H1 (cell line): ENCODE measurements around the gene KCND3. TPM values are rescaled to one million over a fixed set of nuclear protein-coding genes. Genes with fewer than 3 reads are reported as not detected.

ENCODE experiments used
- CTCF ChIA-PET: fragments of 300-600 bp; sonication (Branson Sonifier 250); formaldehyde crosslinking; loops from one replicate; lab custom pipeline; 2021; ENCODE audit not compliant: partially characterized antibody; lab: Charles Lee
- POLR2A ChIA-PET: fragments of 300-600 bp; sonication (Branson Sonifier 250); formaldehyde crosslinking; loops from one replicate; lab custom pipeline; 2021; ENCODE audit warnings: inconsistent platforms; ENCODE audit not compliant: partially characterized antibody; lab: Charles Lee
- DNase-seq, 2 experiments: peaks; one replicate each; pipeline versions ENCODE4 v3.0.0 to v3.0.0-alpha.2; 2010 to 2022; ENCODE audit warnings: low spot score in 2 of 2, low read depth in 1 of 2, mixed read lengths in 1 of 2
- FAIRE-seq: peaks from 2 replicates; lab custom pipeline; 2011; peaks lifted over from hg19 to GRCh38; lab: Jason Lieb, UNC
- H2AFZ ChIP-seq: 2 replicates; pipeline ENCODE4 v1.8.1; 2012; ENCODE audit warnings: low read length, inconsistent platforms
- H2AK5ac ChIP-seq: 2 replicates; pipeline ENCODE4 v1.6.1; 2013; ENCODE audit warnings: low read depth, low read length
- H2BK120ac ChIP-seq: replicated peaks from 2 replicates; pipeline ENCODE3; 2013; ENCODE audit warnings: low read depth, low read length, inconsistent platforms
- H2BK12ac ChIP-seq: 2 replicates; pipeline ENCODE4 v1.6.1; 2013; ENCODE audit warnings: low read depth, low read length
- H2BK15ac ChIP-seq: 2 replicates; pipeline ENCODE4 v1.6.1; 2013; ENCODE audit warnings: low read length
- H2BK20ac ChIP-seq: 2 replicates; pipeline ENCODE4 v1.6.1; 2013; ENCODE audit warnings: low read length
- H2BK5ac ChIP-seq: 2 replicates; pipeline ENCODE4 v1.6.1; 2013; ENCODE audit warnings: low read depth, low read length
- H3K14ac ChIP-seq: 2 replicates; pipeline ENCODE4 v1.6.1; 2013; ENCODE audit warnings: inconsistent platforms; ENCODE audit not compliant: insufficient read length
- H3K18ac ChIP-seq: 2 replicates; pipeline ENCODE4 v1.6.1; 2013; ENCODE audit warnings: low read length; ENCODE audit errors: extremely low read depth
- H3K23ac ChIP-seq: 2 replicates; pipeline ENCODE4 v1.6.1; 2013; ENCODE audit warnings: inconsistent platforms; ENCODE audit not compliant: insufficient read length
- H3K23me2 ChIP-seq: 2 replicates; pipeline ENCODE4 v1.6.1; 2013; ENCODE audit warnings: low read depth, low read length
- H3K27ac ChIP-seq: 2 replicates; pipeline ENCODE4 v1.6.1; 2011; ENCODE audit warnings: low read depth, low read length, inconsistent platforms
- H3K27me3 ChIP-seq, 4 experiments: replicated peaks in 1 of 4; 1 replicate in 1 of 4; 2 replicates in 3 of 4; pipeline versions ENCODE4 v1.6.1 to v1.8.1; 2011 to 2013; ENCODE audit warnings: low read length in 3 of 4, mild to moderate bottlenecking in 3 of 4, inconsistent platforms in 2 of 4, mixed read lengths in 2 of 4, moderate library complexity in 1 of 4; ENCODE audit not compliant: control insufficient read depth in 3 of 4, insufficient read depth in 3 of 4; ENCODE audit errors: extremely low read depth in 1 of 4
- H3K36me3 ChIP-seq, 4 experiments: 2 replicates each; pipeline versions ENCODE4 v1.6.1 to v1.8.1; 2011 to 2013; ENCODE audit warnings: mild to moderate bottlenecking in 4 of 4, low read length in 3 of 4, moderate library complexity in 2 of 4, control low read depth in 1 of 4, inconsistent platforms in 1 of 4; ENCODE audit not compliant: insufficient read depth in 4 of 4, control insufficient read depth in 2 of 4
- H3K4ac ChIP-seq: replicated peaks from 2 replicates; pipeline ENCODE3; 2013; ENCODE audit warnings: low read length, low read depth, mixed read lengths, inconsistent platforms; ENCODE audit not compliant: insufficient read length
- H3K4me1 ChIP-seq, 4 experiments: replicated peaks in 1 of 4; 1 replicate in 1 of 4; 2 replicates in 3 of 4; pipeline versions ENCODE4 v1.6.1 to v1.8.1; 2011 to 2013; ENCODE audit warnings: low read length in 3 of 4, inconsistent platforms in 2 of 4, mixed read lengths in 1 of 4; ENCODE audit not compliant: insufficient read depth in 4 of 4, control insufficient read depth in 3 of 4
- H3K4me2 ChIP-seq, 2 experiments: 2 replicates each; pipeline versions ENCODE4 v1.6.1 to v1.8.1; 2011 to 2013; ENCODE audit warnings: low read depth in 2 of 2, low read length in 2 of 2, control low read depth in 1 of 2, inconsistent platforms in 1 of 2, mild to moderate bottlenecking in 1 of 2; ENCODE audit not compliant: insufficient read depth in 1 of 2
- H3K4me3 ChIP-seq, 4 experiments: fragments of 200-600, 300-600 bp in 1 of 4; sonication (generic), shearing (Covaris generic), sonication (Bioruptor Twin) in 1 of 4; 2 replicates each; pipeline versions ENCODE4 v1.5.1 to v1.8.1; 2011 to 2016; ENCODE audit warnings: low read length in 4 of 4, low read depth in 3 of 4, control low read depth in 2 of 4, inconsistent platforms in 2 of 4, mild to moderate bottlenecking in 2 of 4, mixed read lengths in 1 of 4, moderate library complexity in 1 of 4; ENCODE audit not compliant: insufficient read depth in 2 of 4; ENCODE audit errors: extremely low read depth in 1 of 4
- H3K56ac ChIP-seq: replicated peaks from 2 replicates; pipeline ENCODE3; 2013; ENCODE audit warnings: low read depth, mild to moderate bottlenecking, mixed read lengths, low read length, inconsistent platforms; ENCODE audit not compliant: insufficient read length
- H3K79me1 ChIP-seq: 2 replicates; pipeline ENCODE4 v1.6.1; 2013; ENCODE audit warnings: low read depth, low read length, control low read depth
- H3K79me2 ChIP-seq, 2 experiments: 2 replicates each; pipeline versions ENCODE4 v1.6.1 to v1.8.1; 2012 to 2013; ENCODE audit warnings: low read length in 2 of 2, mild to moderate bottlenecking in 2 of 2, inconsistent platforms in 1 of 2; ENCODE audit not compliant: insufficient read depth in 2 of 2, control insufficient read depth in 1 of 2
- H3K9ac ChIP-seq, 4 experiments: replicated peaks in 1 of 4; 1 replicate in 1 of 4; 2 replicates in 3 of 4; pipeline versions ENCODE4 v1.6.1 to v1.8.1; 2011 to 2013; ENCODE audit warnings: low read depth in 3 of 4, low read length in 3 of 4, control low read depth in 2 of 4, mild to moderate bottlenecking in 2 of 4, moderate library complexity in 2 of 4, inconsistent platforms in 1 of 4; ENCODE audit errors: extremely low read depth in 1 of 4
- H3K9me3 ChIP-seq, 2 experiments: 2 replicates each; pipeline versions ENCODE4 v1.6.1 to v1.8.1; 2012 to 2013; ENCODE audit warnings: mild to moderate bottlenecking in 2 of 2, moderate library complexity in 2 of 2, control low read depth in 1 of 2, inconsistent platforms in 1 of 2, low read depth in 1 of 2, low read length in 1 of 2, mixed read lengths in 1 of 2; ENCODE audit not compliant: insufficient read depth in 2 of 2
- H4K20me1 ChIP-seq, 2 experiments: replicated peaks in 1 of 2; 2 replicates each; pipeline versions ENCODE3 to v1.8.1; 2011 to 2013; ENCODE audit warnings: inconsistent platforms in 2 of 2, low read length in 2 of 2, mild to moderate bottlenecking in 1 of 2; ENCODE audit not compliant: insufficient read depth in 2 of 2, control insufficient read depth in 1 of 2
- H4K5ac ChIP-seq: 2 replicates; pipeline ENCODE4 v1.6.1; 2013; ENCODE audit warnings: low read length, low read depth, mixed read lengths, inconsistent platforms; ENCODE audit not compliant: insufficient read length
- H4K8ac ChIP-seq: 2 replicates; pipeline ENCODE4 v1.8.0; 2013; ENCODE audit warnings: mild to moderate bottlenecking, moderate library complexity, low read length, inconsistent platforms; ENCODE audit not compliant: insufficient read depth; ENCODE audit errors: extremely low read depth
- H4K91ac ChIP-seq: replicated peaks from 2 replicates; pipeline ENCODE3; 2013; ENCODE audit warnings: low read length, mixed read lengths, inconsistent platforms; ENCODE audit not compliant: insufficient read length
- WGBS, 2 experiments: shearing (Covaris generic) in 1 of 2; methylation state at CpG; one replicate each; pipeline versions ENCODE4 v1.1.6 to v1.1.7; 2013 to 2015; ENCODE audit warnings: low lambda C conversion rate in 2 of 2, mixed read lengths in 2 of 2, inconsistent platforms in 1 of 2, low coverage in 1 of 2, missing lambda C conversion rate in 1 of 2; ENCODE audit not compliant: insufficient replicate concordance in 2 of 2, insufficient coverage in 1 of 2, insufficient read length in 1 of 2; ENCODE audit errors: extremely low coverage in 1 of 2, missing lambda C conversion rate in 1 of 2; 5-methylcytosine and 5-hydroxymethylcytosine counted together
- polyA plus RNA-seq, 7 experiments: library from polyadenylated mRNA; depleted of rRNA in 3 of 7; stranded (reverse) in 5 of 7; unstranded in 2 of 7; fragments of >200 nt in 5 of 7; fragments of 200-250 nt in 2 of 7; gene quantifications; 1 replicate in 5 of 7; 2 replicates in 1 of 7; 4 replicates in 1 of 7; pipeline versions ENCODE4 v1.2.1 to v1.2.3, GENCODE V29; 2011 to 2013; ENCODE audit warnings: missing spikeins in 2 of 7, mixed read lengths in 2 of 7
- total RNA-seq: library from RNA; stranded (reverse); fragmentation: NEBNext Ultra II Directional; extraction: Animal tissue kit (Norgen Biotek cat#: 25700); gene quantifications from 2 replicates; pipeline ENCODE4 v1.2.1, GENCODE V29; 2021
- TF ChIP-seq, protein P1 (sequence below): IDR thresholded peaks from 2 replicates; pipeline ENCODE4 v1.6.1; 2012; ENCODE audit warnings: inconsistent platforms

KCND3 gene
- total and polyA plus RNA-seq, 2 of the 8 experiments (the other 6 are each of a cell fraction or from before 2014, with no cell fraction given) = 0.14 to 0.48 TPM

DNA sequence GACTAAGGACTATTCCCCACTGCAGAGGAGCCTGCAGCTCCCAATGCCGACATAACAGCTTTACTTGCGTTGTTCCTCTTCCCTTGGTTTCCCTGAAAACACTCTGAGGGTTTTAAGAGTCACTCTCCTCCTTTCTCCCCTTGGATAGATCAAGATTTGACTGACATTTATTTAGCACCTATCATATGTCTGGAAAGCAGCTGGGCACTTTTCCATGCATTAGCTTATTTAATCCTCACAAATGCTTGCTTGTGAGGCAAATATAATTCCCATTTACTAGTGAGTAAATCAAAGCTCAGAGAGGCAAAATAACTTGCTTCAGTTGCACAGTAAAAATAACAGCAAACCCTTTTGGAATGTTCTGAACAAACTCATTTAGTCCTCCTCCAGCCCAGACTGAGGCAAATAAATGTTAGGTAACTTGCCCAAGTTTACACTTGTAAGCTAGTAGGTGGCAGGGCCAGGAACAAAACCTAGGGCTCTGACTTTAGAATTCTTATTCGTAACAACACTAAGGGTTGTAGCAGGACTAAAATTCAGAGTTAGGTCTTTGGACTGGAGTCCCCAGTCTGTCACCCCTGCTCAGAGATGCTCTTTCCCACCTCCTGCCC is 81.4 kb downstream of the KCND3 start:
- TF ChIP-seq, protein P1, sequence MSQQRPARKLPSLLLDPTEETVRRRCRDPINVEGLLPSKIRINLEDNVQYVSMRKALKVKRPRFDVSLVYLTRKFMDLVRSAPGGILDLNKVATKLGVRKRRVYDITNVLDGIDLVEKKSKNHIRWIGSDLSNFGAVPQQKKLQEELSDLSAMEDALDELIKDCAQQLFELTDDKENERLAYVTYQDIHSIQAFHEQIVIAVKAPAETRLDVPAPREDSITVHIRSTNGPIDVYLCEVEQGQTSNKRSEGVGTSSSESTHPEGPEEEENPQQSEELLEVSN = no peak
- H3K27ac ChIP-seq = no peak overlapping the region
- no peak overlapping the region for H3K14ac ChIP-seq
- H3K9ac ChIP-seq = no peak overlapping the region
- H3K18ac ChIP-seq = no peak overlapping the region
- H3K27me3 ChIP-seq = peaks cover 0 to 6% (median 1%) of the 10 kb centered on the region in 4 experiments; a peak in 4 of 7 replicates
- H2AFZ ChIP-seq = no peak overlapping the region
- H4K8ac ChIP-seq = no peak overlapping the region
- no peak overlapping the region for H2BK12ac ChIP-seq
- ChIA-PET CTCF (interaction anchor here (0.7 to 1.8 kb wide), 4 partner anchors 13 to 389 kb away, joined by 3 to 4 read pairs (median 3); no protein-coding TSS in a partner anchor), POLR2A (interaction anchor here (0.8 kb wide), 1 partner anchor 12 kb away, joined by 3 read pairs; no protein-coding TSS in a partner anchor)
- H2BK5ac ChIP-seq = no peak overlapping the region
- H3K23me2 ChIP-seq = no peaks in the 10 kb centered on the region
- H2BK120ac ChIP-seq = no peak overlapping the region
- no peak overlapping the region for H4K5ac ChIP-seq
- H3K4me3 ChIP-seq = no peak overlapping the region
- no peaks in the 10 kb centered on the region for H3K36me3 ChIP-seq
- no peak overlapping the region for H2BK15ac ChIP-seq
- H4K20me1 ChIP-seq = no peaks in the 10 kb centered on the region
- H3K4me2 ChIP-seq = no peak overlapping the region
- H3K4ac ChIP-seq = no peak overlapping the region
- H3K79me2 ChIP-seq = no peaks in the 10 kb centered on the region
- no peak overlapping the region for H3K56ac ChIP-seq
- H2BK20ac ChIP-seq = no peak overlapping the region
- no peak for FAIRE-seq
- DNase-seq = no peak
- H3K4me1 ChIP-seq = peaks cover 0 to 5% (median 3%) of the 10 kb centered on the region in 4 experiments; a peak in 4 of 7 replicates
- H3K79me1 ChIP-seq = 0 out of 2 replicates have a peak, but pooled peaks cover 2% of the 10 kb centered on the region
- no peak overlapping the region for H2AK5ac ChIP-seq
- no peak overlapping the region for H3K23ac ChIP-seq
- H4K91ac ChIP-seq = no peak overlapping the region
- no peaks in the 10 kb centered on the region for H3K9me3 ChIP-seq
- WGBS, 2 experiments = 95% methylated on average over 3 of the region's 3 CpGs; no CpG with 5 or more reads in 1 of the 2 experiments
